SK-N-DZ (cell line): ENCODE data around the gene PHF23.
"Not testable (repeated sequence)": the region's sequence is repeated elsewhere in the genome, so short reads cannot be mapped to it uniquely, and the experiment has no call there.

Source experiments
- DNase-seq: peaks from one replicate; pipeline ENCODE4 v3.0.0-alpha.2; 2015; ENCODE audit warnings: low spot score

PHF23 gene

DNA sequence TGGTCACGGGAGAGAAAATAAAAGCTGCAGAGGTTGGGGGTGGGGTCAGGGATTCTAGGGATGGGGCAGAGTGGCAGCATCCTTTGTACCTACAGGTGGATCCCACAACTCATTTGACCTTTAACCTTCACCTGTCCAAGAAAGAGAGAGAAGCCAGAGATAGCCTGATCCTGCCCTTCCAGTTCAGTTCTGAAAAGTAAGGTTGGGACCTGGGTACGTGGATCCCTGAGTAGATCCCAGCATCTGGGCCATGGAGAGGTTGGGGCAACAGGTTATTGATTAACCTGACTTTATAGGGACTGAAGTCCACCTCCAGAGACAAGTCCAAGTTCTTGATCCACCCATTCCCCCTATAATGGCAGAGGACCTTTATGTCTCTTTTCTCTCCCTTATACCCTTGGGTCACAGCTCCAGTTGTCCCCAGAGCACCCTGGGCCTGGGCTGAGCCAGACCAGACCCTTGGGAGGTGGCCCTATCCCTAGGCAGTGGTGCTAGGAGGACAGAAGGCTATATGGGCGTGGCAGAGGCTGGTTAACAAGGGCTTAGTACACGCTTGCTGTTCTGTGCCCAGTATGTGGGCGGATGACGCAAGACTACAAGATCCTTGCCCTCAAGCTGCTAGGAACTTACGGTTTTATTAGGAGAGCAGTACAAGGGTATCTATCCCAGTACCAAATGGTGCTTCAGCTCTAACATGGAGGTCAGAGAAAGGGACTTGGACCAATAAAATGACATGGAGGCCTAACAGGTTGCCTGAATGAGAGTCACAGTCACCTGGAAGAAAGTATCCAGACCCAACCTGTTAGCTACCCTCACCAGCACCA is 19.7 kb upstream of the PHF23 start:
- no peak for DNase-seq

GRCh38 chr17:7256766-7257456 is 17.7 kb upstream of the PHF23 start:
- no peak for DNase-seq

- DNase-seq = no peak
Observed at GRCh38 chr17:7254511-7254910, 15.3 kb upstream of the PHF23 start.

GRCh38 chr17:7253082-7253481 is 13.8 kb upstream of the PHF23 start:
- DNase-seq = no peak

- peak; percentile 98 for DNase-seq
Observed at GRCh38 chr17:7252176-7253043, 13.2 kb upstream of the PHF23 start, which contains the start of gene ELP5. Gene ELP5, plus strand, starts transcription at chr17:7252215. Its CDS starts 336 bp downstream, at chr17:7252551.

DNA sequence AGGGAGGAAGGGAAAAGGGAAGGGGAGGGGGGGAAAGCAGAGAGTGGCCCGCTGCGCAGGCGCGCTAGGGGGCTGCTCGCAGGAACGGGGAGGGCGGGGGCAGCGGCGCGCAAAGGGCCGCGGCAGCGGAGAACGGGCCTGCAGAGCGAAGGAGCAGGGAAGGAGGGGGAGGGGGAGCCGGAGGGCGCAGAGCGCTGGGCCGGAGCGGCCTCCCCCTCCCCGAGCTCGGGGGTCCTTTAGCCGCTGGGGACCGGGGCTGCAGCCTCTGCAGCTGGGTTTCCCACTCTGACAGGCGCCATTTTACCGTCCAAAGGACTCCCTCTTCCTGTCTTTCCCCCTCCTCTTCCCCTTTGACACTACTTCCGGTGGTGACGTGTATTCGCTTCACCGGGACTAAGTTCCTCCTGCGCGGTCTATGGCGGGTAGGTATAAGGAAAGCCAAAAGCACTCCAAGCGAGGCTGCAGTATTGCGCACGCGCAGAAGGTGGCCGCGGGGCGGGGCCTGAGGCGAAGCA is 12.5 kb upstream of the PHF23 start, which contains the start of gene CTDNEP1:
Gene CTDNEP1 (minus strand): TSS at position 74 of the 515 bp plus-strand sequence. CDS start 438 bp downstream, outside the sequence.
- DNase-seq = peak; percentile 100

- no peak for DNase-seq
Observed at GRCh38 chr17:7250695-7251627, 11.7 kb upstream of the PHF23 start.

DNA sequence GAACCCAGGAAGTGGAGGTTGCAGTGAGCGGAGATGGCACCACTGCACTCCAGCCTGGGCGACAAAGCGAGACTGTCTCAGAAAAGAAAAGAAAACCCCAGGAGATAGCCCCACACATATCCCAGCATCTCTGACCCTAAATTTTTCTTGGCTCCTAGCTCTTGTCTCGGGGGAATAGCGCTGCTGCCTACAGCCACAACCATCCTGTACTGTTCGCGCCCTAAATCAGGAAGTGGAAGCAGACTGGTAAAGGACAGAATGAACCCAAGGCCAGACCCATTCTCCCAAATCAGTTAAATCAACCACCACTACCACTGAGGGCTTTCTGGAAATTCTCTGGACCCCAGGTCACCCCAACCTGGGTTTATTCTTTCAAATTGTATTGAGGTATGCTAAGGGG is 10.6 kb upstream of the PHF23 start:
- DNase-seq = no peak

DNA sequence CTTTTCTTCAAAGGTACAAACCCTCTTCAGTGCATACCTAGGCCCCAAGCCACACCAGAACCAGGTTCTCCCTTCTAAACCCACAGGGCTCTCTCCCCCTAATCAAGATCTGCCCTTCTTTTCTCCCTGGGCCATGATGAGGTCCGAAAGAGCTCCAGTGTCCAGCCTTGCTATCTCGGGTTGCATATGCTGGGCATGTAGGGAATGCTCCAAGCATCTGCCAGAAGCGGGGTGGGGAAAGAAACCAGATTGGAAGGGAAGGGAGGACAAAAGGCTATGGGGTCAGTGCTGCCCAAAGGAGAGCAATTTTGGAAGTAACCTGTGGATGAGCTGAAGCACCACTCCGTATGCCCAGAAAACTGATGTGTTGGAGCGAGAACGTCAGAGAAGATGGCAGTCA is 10.0 kb upstream of the PHF23 start:
- DNase-seq = no peak

GRCh38 chr17:7248796-7249195 is 9.5 kb upstream of the PHF23 start:
- DNase-seq = no peak

- no peak for DNase-seq
Observed at GRCh38 chr17:7246779-7247178, 7.5 kb upstream of the PHF23 start.

DNA sequence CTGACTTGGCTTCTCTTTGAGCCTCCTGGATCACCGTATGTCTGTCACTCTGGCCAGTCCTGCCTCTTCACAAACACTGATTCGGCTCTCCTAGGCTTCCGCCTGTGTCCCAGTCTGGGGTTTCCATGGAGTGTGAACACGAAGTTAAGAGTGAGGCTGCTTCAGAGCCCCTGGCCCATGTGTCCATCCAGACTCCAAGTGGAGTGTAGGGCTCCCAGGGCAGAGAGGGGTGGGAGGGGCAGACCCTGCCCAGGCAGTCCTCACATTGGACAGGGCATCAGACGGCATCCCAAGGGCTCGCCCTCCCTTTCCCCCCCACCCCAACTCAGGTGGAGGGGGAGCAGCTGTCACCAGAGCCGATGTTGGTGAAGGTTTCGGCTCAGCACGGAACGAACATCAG is 4.6 kb upstream of the PHF23 start:
- not testable (repeated sequence) for DNase-seq

DNA sequence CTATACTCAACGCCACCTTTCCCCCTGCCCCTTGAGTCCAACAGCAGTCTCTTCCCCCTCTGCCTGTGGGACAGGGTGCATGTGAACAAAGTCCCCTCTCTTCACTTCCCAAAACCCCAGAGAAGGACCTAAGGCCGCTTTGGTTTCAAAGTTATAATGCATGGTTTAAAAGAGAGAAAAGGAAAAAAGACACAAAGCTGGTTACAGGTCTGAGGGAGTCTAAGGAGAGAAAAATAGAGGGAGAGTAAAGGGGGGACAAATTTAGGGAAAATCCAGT is 4.1 kb upstream of the PHF23 start:
- no peak for DNase-seq

- peak; percentile 98 for DNase-seq
Observed at GRCh38 chr17:7242717-7243452, 3.6 kb upstream of the PHF23 start.

GRCh38 chr17:7241783-7242716 is 2.8 kb upstream of the PHF23 start, which contains the start of gene GABARAP:
Gene GABARAP, minus strand, starts transcription at chr17:7242449. Its CDS starts 119 bp downstream, at chr17:7242330.
- peak; percentile 91 for DNase-seq

- DNase-seq = no peak
Observed at GRCh38 chr17:7241090-7241733, 2.0 kb upstream of the PHF23 start.

GRCh38 chr17:7240375-7240774 is 1.1 kb upstream of the PHF23 start:
- DNase-seq = no peak

GRCh38 chr17:7238420-7239090 is 702 bp downstream of the PHF23 start:
- no peak for DNase-seq
